ENCODE results near the gene DNASE1L1.

DNA sequence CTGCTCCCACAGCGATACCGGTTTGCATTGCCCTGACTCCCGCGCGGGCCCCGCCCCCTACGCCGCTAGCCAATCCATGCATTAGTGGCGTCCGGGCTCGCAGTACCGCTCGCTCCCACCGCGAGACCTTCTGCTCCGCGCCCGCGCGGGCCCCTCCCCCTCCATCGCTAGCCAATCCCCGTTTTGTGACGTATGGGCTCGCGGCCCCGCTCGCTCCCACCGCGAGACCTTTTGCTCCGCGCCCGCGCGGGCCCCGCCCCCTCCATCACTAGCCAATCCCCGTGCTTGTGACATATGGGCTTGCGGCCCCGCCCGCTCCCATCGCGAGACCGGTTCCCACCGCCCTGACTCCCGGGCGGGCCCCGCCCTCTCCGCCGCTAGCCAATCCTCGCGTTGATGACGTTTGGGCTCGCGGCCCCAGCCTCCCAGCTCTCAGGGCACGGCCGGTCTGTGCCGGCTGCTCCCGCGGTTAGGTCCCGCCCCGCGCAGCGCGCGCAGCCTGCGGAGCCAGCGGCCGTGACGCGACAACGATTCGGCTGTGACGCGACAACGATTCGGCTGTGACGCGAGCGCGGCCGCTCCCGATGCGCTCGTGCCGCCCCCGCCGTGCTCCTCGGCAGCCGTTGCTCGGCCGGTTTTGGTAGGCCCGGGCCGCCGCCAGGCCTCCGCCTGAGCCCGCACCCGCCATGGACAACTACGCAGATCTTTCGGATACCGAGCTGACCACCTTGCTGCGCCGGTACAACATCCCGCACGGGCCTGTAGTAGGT lies 30.1 kb downstream of the DNASE1L1 start, which contains the start of gene EMD:
- no peak for TF ChIP-seq EZH2phosphoT487 (IDR thresholded peaks at IDR 0.05; ENCODE audit: low read depth, severe bottlenecking, unreplicated experiment)
- TF ChIP-seq, protein P1, sequence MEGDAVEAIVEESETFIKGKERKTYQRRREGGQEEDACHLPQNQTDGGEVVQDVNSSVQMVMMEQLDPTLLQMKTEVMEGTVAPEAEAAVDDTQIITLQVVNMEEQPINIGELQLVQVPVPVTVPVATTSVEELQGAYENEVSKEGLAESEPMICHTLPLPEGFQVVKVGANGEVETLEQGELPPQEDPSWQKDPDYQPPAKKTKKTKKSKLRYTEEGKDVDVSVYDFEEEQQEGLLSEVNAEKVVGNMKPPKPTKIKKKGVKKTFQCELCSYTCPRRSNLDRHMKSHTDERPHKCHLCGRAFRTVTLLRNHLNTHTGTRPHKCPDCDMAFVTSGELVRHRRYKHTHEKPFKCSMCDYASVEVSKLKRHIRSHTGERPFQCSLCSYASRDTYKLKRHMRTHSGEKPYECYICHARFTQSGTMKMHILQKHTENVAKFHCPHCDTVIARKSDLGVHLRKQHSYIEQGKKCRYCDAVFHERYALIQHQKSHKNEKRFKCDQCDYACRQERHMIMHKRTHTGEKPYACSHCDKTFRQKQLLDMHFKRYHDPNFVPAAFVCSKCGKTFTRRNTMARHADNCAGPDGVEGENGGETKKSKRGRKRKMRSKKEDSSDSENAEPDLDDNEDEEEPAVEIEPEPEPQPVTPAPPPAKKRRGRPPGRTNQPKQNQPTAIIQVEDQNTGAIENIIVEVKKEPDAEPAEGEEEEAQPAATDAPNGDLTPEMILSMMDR (IDR thresholded peaks at IDR 0.05; ENCODE audit: poor library complexity): no peak
